ENCODE results near the gene PPCDC. TPM values are rescaled to one million over a fixed set of nuclear protein-coding genes. Genes with fewer than 3 reads are reported as not detected.

PPCDC gene
- total and polyA plus RNA-seq, 12 donors, result 17.4 to 36.4 (median 24.7) TPM

- H3K4me3 ChIP-seq, result peak overlapping the region in 1 of 4 donors; percentile 18
- TF ChIP-seq CTCF (IDR thresholded peaks at IDR 0.05) (peak; percentile 24 to 76 (median 71)), POLR2A (IDR thresholded peaks at IDR 0.05) (peak in 1 of 2 donors; percentile 53)
Measured at GRCh38 chr15:75043509-75044257, 20.3 kb downstream of the PPCDC start.

GRCh38 chr15:75044258-75044878 is 21.0 kb downstream of the PPCDC start:
- peak in 1 of 7 donors; percentile 29 for DNase-seq
- WGBS, 4 donors, result 73 to 81% (median 79%) methylated on average over 8 to 14 of the region's 14 CpGs
- Histone ChIP-seq H3K36me3 (replicated peaks in 1 of 2) (no peaks in the 10 kb centered on the region), H3K9me3 (replicated peaks in 1 of 3) (no peaks in the 10 kb centered on the region), H3K27ac (peak overlapping the region; percentile 89 to 98 (median 95)), H3K4me1 (replicated peaks in 1 of 2) (peaks cover 52 to 74% of the 10 kb centered on the region in 2 donors), H3K4me3 (peak overlapping the region in 1 of 4 donors; percentile 18), H3K27me3 (no peaks in the 10 kb centered on the region)
- intact Hi-C loops (cut with DNase I), result loop anchor here (5.0 kb wide), 1 partner anchor 158 kb away; the partner anchor contains the start of gene C15orf39 (in 2 of the 2)
- no peak for TF ChIP-seq CTCF (IDR thresholded peaks at IDR 0.05)
- no peak for TF ChIP-seq POLR2A (IDR thresholded peaks at IDR 0.05)

More at GRCh38 chr15:75043509-75044257, 20.3 kb downstream of the PPCDC start:
- peaks cover 45 to 72% of the 10 kb centered on the region in 2 donors for H3K4me1 ChIP-seq (replicated peaks in 1 of 2)
- H3K27ac ChIP-seq, result peak overlapping the region; percentile 89 to 98 (median 95)
- H3K36me3 ChIP-seq (replicated peaks in 1 of 2), result no peaks in the 10 kb centered on the region
- WGBS, 4 donors, result 14 to 35% (median 24%) methylated on average over 8 to 20 of the region's 20 CpGs
- DNase-seq, result peak; percentile 95 to 99 (median 99)
- H3K27me3 ChIP-seq, result no peaks in the 10 kb centered on the region
- intact Hi-C loops (cut with DNase I), result loop anchor here (5.0 kb wide), 1 partner anchor 159 kb away; the partner anchor contains the start of gene C15orf39 (in 2 of the 2)
- no peaks in the 10 kb centered on the region for H3K9me3 ChIP-seq (replicated peaks in 1 of 3)

- no peak for TF ChIP-seq POLR2A (IDR thresholded peaks at IDR 0.05)
Measured at GRCh38 chr15:75045332-75046015, 22.1 kb downstream of the PPCDC start.

GRCh38 chr15:75048394-75048793 is 25.0 kb downstream of the PPCDC start:
- intact Hi-C loops (cut with DNase I), result no loop called here
- Histone ChIP-seq H3K9me3 (replicated peaks in 1 of 3) (no peaks in the 10 kb centered on the region), H3K4me1 (replicated peaks in 1 of 2) (peaks cover 49 to 85% of the 10 kb centered on the region in 2 donors), H3K36me3 (replicated peaks in 1 of 2) (no peaks in the 10 kb centered on the region), H3K4me3 (no peak overlapping the region), H3K27me3 (no peaks in the 10 kb centered on the region), H3K27ac (no peak overlapping the region)
- TF ChIP-seq POLR2A (IDR thresholded peaks at IDR 0.05), result no peak
- no peak for TF ChIP-seq CTCF (IDR thresholded peaks at IDR 0.05)
- 89 to 98% (median 98%) methylated on average over 7 to 10 of the region's 10 CpGs; no CpG with 5 or more reads in 1 of the 4 donors for WGBS, 4 donors
- no peak for DNase-seq

More at GRCh38 chr15:75045332-75046015, 22.1 kb downstream of the PPCDC start:
- H3K4me3 ChIP-seq, result no peak overlapping the region
- peak overlapping the region in 2 of 5 donors; percentile 70 to 98 for H3K27ac ChIP-seq
- intact Hi-C loops (cut with DNase I), result no loop called here
- peaks cover 52 to 81% of the 10 kb centered on the region in 2 donors for H3K4me1 ChIP-seq (replicated peaks in 1 of 2)
- H3K9me3 ChIP-seq (replicated peaks in 1 of 3), result no peaks in the 10 kb centered on the region
- 90 to 98% (median 95%) methylated on average over 6 of the region's 6 CpGs for WGBS, 4 donors
- DNase-seq, result no peak
- H3K27me3 ChIP-seq, result no peaks in the 10 kb centered on the region
- no peaks in the 10 kb centered on the region for H3K36me3 ChIP-seq (replicated peaks in 1 of 2)

Measured in adrenal gland (tissue), 12 donors.